T-helper 22 cell (primary cell): ENCODE results near the gene POLR2L.

Experiments used
- DNase-seq: peaks from one replicate; pipeline ENCODE4 v3.0.0-alpha.2; 2020; ENCODE audit warnings: low read depth

Gene POLR2L

DNA sequence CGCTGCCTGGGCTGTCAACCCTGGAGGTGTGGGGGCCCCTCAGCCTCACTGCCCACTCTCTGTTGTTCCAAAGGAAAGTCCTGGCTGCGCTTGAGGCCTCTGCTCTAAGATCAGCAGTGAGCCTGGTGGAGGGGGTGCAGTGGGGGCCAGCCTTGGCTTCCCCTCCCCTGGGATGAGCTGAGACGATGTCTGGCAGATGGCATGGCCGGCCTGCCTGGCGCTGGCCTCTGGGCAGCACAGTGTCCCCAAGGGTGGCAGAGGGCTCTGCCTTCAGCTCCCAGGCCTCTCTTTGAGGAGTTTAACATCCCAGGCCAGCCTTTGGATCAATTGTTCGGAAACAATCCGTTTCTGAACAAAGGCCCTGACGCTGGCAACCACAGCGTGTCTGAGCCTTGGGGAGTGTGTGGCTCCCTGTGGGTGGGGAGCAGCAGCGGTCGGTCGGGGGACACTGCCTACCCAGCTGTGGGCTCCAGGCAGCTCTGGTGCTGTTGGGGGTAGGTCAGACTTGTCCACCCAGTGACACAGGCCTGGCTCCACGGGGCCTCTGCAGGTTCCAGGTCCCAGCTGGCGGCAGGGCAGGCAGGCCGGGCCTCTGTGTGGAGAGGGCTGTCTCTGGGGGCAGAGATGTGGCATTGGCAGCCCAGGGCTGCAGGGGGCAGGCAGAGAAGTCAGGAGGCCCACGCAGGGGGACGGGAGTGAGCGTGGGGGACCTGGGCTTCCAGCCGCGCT, 12.4 kb upstream of the POLR2L start:
- no peak for DNase-seq

DNA sequence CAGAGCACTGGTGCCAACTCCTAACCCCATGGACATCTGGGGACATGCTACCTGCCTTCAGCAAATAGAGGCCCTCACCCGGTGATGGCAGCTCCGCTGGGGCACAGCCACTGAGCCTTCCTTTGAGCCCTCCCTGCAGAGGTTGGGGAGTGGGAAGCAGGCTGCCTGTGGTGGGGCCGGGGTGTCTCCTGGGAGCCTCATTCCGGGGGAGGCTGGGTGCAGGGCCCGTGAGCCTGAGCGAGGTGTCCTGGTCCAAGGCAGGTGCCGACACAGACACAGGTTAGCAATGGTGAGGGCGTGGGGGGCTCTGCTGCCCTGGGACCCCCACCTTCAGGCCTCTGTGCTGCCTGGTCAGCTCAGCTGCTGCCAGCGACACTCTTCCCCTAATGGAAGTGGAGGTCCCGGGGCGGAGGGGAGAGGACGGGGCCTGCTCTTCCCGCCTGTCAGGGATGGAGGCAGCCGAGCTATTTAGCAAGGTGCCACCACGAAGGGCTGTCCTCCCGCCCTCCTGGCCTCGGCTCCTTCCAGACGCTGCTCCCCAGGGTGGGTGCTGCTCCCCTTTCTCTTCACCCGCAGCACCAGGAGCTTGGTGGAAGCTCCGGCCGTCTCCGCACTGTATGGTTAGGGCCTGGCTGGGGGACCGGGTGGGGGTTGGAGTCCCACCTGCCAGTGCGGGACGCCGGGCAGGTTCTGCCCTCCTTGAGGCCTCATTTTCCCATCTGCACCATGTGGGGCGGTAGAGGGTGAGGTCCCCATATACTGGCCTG, 11.5 kb upstream of the POLR2L start:
- no peak for DNase-seq

DNA sequence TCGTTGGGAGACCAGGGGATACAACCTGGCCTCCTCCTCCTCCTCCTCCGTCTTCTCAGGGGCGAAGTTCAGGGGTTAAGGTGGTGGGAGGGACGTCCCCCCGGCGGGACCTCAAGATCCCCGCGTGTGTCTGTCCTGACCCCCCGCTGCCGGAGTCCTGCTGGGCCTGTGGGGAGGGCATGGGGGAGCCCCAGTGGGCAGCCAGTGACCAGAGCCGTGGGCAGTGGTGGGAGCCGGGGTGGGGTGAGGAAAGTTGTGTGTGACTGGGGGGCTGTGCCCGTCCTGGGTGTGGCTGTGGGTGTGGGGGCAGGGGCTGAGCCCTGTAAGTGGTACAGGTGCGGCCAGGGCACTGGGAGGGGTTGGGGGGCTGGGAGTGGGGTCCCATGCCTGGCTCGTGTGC, 10.4 kb upstream of the POLR2L start:
- no peak for DNase-seq

DNA sequence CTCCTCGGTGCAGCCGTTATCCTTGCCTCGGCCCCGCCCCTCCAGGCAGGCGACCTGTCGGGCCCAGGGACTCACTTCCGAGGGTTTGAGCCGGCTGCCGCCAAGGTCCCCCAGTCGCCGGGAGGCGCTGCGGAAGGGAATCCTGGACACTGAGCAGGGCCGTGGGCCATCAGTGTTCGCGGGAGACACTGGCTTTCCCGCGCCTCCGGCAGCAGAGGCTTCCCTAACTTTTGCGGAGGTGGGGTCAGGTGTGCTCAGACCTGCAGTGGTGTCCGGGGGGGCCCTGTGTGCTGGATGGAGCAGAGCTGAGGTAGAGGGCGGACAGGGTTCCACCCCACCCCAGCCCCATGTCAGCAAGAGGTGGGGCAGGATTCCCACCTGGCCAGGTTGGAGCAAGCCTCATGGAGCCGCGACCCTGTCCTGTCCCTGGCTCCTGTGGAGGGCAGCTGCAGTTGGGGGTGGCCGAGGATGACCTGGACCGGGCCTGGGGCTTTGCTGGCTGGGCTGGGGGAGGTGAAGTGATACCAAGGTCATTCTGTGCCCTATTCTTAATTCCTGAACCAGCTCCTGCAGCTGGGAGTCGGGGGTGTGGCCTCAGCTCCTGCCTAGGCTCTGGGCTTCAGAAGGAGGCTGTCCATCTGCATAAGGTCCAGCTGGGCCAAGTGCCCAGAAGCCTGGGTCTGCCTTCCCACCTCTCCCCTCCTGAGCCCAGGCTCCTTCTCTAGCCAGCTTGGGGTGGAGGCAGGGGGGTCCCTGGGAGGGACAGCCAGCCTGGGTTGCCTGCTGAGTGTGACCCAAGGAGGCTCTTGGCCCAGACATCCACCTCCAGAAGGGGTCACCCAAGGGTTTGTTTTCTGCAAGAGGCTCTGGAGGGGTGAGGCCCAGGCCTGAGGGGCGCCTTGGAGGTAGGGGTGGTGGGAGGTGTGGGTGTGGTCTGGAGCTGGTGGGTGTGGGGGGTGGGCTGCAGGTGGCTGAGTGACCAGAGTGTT, 8.7 kb upstream of the POLR2L start:
- no peak for DNase-seq

DNA sequence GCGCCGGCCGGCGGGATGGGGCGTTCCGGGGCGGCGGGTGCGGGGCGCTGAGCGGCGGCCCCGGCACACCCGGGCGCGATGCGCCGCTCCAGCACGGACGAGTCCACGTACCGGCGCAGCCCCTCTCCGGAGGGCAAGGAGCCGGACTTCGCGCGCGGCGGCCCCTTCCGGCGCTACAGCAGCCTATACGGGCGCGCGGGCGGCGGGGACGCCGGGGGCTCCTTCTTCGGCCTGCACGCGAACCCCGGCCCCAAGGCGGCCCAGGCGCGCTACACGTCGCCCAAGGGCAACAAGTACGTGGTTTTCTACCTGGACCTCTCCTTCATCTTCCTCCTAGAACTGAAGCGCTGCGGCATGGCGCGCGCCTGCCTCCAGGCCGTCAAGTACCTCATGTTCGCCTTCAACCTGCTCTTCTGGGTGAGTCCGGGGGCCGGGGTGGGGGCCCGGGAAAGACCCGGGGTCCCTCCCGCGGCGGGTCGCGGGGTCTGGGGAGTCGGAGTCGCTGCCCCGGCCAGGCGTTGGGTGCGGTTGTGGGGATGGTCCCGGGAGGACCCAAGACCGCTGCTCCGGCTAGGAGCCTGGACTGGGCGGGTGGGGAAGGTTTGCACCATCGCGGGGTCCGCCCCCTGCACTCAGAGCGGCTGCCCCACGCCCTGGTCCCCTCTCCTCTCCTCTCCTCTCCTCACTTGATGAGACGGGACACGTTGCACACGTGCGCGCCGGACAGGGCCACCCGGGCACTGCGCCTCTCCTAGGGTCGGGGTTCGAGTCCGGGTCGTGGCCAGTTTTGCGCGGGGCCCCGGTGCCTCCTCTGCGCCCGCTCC, 7.8 kb upstream of the POLR2L start:
- no peak for DNase-seq

DNA sequence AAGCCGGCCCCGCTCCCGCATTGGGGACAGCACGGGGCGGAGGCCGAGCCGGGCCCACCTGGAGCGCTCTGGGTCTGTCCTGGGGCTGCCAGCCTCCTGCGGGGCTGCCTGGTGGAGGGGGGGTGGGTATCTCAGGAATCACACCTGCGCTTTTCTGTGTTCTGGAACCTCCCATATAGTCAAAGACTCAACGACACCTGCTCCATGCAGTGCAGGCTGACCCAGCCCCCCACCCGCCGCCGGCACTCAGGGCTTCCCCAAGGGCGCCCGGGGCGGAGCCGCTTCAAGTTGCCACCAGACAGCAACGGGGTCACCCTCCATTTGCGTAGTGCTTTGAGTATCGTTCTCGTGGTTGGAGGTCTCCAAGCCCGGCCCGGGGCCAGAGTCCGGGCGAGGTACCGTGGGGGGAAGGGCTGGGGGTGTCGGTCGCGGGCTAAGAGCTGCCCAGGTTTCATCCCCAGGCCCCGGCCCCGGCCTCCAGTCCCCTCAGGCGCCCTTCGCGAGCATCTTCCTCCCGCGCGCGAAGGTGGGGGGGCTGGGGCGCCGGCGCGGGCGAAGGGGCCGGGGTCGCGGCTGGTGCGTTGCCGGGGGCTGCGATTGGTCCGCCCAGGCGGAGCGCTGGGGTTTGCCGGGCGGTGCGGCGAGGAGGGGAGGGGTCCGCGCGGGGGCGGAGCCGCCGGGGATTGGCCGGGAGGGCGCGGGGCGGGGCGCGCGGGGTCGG, 6.9 kb upstream of the POLR2L start:
- DNase-seq: peak; percentile 29

DNA sequence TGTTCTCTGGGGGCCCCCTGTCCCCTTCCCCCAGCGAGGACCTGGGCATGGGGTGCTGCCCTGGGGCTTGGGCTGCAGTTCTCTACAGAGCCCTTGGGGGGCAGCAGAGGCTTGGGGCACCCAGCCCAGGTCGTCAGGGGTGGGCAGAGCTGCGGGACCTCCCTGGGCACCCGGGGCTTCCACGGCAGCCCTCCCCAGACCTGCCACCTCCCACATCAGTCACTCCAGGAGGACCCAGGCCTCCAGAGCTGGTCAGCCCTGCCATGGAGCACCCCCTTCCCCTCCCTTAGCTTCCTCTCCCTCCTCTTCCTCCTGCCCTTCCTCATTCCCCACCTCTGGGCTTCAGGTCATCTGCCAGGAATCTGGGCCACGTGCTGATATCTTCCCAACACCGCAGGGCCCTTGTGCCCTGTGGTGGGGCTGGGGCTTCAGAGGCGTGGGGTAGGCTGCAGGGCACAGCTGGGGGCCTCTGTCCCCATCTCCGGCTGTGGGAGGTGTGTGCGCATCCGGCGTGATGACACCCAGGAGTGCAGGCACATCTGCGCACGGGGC, 6.1 kb upstream of the POLR2L start:
- peak; percentile 30 for DNase-seq

DNA sequence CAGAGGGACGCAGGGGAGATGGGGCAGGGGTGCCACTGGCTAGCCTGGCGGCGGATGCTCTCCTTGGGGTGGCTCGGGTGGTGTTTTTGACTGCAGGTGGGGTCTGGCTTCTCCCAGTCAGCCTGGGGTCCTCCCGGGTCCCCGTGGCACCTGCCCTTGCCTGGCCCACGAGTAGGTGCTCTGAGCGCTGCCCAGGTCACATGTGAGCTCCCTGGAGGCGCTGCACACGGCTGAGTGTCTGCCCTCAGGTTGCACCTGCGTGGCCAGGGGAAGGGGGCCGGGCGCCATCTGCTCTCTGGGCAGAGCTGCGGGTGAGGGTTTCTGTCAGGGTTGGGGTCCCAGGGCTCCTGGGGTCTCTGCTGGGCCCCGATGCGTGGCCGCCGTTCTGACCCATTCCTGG, 5.5 kb upstream of the POLR2L start:
- DNase-seq: no peak

DNA sequence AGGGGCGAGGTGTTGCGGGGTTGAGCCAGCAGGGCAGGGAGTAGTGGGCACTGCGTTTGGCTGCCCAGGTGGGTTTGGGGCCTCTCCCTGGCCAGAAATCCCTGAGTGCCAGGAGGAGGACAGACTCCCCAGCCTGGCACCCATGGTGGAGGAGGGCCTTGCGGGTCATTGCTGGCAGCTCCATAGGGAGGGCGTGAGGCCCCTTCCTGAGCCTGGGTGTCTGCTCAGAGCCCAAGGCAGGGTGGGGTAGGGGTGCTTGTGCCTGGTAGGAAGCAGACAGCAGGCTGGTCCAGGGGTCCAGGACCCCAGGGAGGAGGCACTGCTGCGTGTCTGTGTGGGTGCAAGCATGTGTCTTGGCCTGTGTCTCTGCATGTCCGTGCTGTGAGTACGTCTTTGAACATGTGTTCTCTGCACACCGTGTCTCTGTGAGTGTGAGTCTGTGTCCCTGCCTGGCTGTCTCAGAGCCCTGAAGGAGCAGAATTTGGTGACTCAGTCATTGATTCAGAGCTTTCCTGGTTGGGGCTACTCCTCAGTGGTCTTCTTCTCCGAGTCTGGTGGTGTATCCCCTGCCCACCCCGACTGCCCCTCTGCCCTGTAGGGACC, 4.3 kb upstream of the POLR2L start:
- no peak for DNase-seq

DNA sequence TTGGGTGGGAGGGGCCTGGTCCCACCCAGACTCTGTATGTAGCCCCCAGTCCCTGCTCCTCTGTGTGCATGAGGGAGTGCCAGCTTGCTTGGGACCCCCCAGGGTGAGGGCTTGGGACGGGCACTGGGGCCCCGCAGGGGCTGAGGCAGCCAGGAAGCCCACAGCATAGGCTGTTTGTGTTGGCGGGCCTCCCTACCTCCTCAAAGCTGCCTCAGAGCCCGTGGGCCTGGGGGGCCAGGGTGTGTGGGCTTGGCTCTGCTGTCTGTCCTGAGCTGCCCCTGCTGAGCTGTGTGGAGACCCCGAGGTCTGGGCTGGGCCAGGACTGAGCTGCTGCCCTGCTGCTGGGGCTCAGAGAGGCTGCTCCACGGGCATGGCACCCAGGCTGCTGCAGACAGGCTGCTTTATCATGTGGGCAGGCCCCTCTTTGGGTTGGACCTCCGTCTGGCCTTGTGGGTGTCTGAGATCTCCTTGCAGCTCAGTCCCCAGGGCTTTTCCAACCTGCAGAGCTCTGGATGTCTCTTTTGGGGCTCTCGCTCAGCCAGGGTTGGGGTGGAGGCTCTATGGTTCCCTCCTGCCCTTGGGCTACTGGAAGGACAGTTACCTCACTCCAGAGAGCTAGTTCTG, 3.7 kb upstream of the POLR2L start:
- DNase-seq: no peak

DNA sequence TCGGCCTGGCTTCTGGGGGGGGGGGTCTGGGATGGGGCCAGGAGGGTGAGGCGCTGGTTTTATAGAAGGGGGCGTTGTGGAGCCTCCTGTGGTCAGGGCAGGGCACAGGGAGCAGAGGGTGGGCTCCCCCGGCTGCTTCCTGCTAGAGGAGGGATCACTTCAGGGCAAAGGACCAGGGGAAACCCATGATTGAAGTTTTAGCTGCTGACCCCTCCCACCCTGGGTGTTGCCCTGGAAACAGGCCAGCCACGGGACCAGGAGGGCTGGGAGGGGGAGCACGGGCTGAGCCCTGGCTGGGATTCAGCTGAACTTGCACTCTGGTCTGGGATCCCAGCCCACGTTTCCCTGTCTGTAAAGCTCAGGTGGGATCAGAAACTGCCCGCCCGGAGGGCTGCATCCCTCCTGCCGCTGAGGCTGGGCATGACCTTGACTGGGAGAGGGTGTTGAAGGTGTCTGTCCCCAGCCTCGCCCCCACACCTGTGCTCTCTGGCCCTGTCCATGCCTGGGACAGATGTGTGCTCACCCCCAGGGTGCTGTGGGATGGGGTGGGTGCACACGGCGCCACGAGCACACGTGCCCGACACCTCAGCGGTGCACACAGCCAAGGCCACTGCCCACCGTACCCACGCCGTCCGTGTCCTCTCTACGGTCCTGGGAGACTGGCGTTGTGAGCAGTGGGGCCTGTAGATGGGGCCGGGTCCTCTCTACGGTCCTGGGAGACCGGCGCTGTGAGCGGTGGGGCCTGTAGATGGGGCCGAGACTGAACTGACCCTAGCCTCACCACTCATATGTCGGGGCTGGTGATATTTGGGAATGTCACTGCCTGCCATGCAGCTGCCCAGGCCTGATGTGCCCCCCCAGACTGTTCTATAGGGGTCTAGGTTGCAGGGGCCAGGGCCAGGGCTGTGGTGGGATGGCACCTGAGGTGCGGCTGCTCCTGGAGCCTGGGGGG, 2.6 kb upstream of the POLR2L start:
- DNase-seq: no peak

DNA sequence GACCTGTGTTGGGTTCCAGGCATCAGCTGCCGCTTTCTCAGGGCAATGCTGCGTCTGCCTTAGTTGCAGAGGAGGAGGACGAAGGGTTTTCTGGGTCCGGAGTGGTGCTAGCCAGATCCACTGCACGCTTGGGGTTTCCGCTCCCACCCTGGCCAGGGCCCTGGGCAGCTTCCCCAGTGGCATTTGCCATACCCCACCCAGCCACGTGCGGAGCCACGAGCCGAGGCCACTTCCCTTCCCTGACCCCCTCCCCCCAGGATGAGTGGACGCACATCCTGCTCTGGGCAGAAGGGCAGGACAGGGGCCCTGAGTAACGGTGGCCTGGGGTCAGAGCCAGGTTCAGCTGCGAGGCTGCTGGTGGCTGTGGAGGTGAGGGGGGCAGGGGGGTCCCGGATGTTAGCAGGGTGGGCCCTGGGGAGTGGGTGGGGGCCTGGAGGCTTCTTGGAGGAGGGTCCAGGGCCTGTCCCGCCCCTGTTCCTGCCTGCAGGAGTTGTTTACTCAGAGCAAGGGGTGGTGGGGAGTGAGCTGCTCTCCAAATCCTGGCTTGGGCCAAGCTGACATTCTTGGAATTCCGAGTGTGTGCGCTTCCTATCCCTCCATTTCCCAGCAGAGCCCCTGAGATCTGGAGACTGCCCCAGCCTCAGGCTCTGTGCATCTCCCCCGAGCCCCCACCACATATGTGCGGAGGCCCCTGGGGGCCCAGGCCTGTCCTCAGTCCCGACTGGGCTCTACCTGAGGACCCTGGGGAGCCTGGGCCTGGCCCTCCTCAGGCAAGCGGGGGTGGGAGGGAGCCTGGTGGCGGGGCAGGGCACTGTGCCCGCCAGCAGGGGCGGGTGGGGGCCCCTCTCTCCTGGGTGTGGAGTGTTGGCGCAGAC, 1.7 kb upstream of the POLR2L start:
- no peak for DNase-seq

DNA sequence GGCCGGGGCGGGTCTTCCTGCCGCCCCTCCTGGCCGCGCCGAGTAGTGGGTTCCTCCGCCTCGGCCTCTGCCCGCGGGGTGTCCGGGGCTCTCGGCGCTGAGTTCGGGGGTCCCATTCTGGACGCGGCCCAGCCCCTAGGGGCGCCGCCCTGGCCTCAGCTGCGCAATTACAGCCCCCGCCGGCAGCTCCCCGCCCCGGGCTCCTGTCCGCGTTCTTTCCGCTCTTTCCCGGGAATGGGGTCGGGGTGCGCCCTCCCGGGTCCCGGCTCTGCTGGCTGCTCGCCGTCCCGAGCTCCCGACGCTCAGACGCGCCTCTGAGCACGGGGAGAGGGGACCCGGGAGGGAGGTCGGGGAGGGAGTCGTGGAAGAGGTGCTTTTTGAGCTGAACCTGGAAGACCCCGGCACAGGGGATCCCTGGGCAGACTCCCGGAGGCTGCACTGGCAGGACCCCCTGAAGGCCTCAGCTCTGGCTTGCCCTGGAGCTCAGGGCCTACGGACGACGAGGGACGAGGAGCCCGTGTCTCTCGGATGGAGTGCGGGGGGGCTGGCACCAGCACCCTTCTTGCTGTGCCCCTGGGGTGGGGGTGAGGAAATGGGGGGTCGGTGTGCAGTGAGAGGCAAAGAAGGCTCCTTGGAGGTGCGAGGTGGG, 881 bp upstream of the POLR2L start:
- no peak for DNase-seq

DNA sequence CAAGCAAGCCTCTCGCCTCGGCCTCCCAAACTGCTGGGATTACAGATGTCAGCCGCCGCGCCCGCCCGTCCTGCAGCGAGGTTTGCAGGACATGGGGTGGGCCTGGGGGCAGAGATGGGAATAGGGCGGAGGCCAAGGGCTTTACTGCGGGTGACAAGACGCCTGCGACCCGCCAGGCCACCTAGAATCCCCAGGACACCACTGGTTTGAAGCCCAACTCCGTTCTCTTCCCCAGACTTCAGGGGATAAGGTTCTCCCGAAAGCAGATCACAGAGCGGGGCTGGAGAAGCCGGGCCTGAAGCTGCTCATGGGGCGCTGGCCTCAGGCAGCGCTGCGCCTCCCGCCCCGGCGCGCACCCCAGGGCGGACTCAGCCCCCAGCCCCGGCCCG, 354 bp downstream of the POLR2L start:
- DNase-seq: no peak

DNA sequence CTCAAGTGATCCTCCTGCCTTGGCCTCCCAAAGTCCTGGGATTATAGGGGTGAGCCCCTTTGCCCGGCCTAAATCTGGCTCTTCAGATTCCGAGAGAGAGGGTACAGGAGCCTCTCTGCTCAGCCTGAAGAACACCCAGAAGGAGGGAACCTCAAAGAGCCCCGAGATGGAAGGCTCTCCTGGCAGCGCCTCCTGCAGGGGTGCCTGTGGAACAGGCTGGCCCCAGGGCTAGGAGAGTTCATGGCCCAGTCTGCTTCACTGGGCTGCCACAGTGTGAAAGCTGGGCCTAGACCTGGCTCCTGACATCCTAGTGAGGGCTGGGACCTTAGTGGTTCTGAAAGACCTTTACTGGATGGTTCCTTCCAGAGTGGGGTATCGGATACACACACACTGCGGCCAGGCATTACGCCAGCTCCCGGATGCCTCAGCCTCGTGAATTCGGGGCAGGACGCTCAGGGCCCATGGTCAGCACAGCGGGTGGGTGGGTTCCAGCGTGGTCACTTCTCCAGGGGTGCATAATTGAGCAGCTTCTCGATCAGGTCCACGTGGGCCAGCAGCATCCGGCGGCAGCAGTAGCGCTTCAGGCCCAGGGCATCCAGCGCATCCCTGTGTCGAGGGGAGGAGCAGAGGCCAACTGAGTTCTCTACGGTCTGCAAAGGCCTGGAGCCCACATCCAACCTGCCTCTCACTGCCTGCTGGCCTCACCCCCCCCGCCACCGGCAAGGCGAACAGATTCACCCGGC, 2.3 kb downstream of the POLR2L start:
- DNase-seq: no peak

DNA sequence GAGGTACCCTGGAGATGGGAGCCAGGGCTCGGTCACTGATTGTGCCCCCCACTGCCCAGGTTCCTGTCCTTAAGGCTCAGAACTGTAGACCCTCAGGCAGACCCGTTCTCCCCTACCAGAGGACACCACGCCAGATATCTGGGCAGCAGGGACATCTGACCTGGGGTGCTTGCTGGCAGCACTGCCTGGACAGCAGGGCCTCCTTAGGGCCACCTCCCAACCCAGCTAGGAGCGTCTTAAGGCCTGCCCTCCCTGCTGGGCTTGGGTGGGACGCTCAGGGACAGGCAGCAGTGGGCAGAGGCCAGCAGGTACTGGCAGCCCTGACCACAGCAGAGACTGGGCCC, 3.1 kb downstream of the POLR2L start:
- DNase-seq: no peak
